HCT116 (cell line): Measurements from ENCODE around the gene GRM3. TPM values are rescaled to one million over a fixed set of nuclear protein-coding genes. Genes with fewer than 3 reads are reported as not detected.

Experiments
- ATAC-seq: fragments of 200-7000 bp; cut with Tn5 transposase; 2 replicates; pipeline ENCODE4 v1.9.1; 2020; ENCODE audit warnings: mild to moderate bottlenecking, moderate library complexity
- BruUV-seq: library from RNA; stranded (reverse); fragments of 400-500 nt; replicated peaks from 2 replicates; lab custom pipeline; 2021; lab: Mats Ljungman, UMichigan
- CTCF ChIA-PET: fragments of 300-600 bp; sonication (Branson Sonifier 250); formaldehyde crosslinking; loops from one replicate; lab custom pipeline; 2021; ENCODE audit warnings: antibody characterized with exemption; lab: Charles Lee
- POLR2A ChIA-PET: fragments of 300-600, 350-600 bp; sonication (Branson Sonifier 250); formaldehyde crosslinking; loops from one replicate; lab custom pipeline; 2021; ENCODE audit warnings: antibody characterized with exemption; lab: Charles Lee
- RAD21 ChIA-PET, 2 experiments: fragments of 300-600 bp; sonication (Branson Sonifier 250); formaldehyde crosslinking; loops; one replicate each; lab custom pipeline; 2023; ENCODE audit warnings: low total read pairs in 2 of 2; ENCODE audit not compliant: uncharacterized antibody in 2 of 2, unreplicated experiment in 2 of 2, low non-redundant PET in 1 of 2; lab: Charles Lee
- DNase-seq: peaks from one replicate; pipeline ENCODE4 v3.0.0-alpha.2; 2010; ENCODE audit warnings: low read depth, low spot score
- H2AFZ ChIP-seq: fragments of 200-600 bp; shearing (Covaris generic), sonication (generic); 2 replicates; pipeline ENCODE4 v1.6.1; 2017; ENCODE audit warnings: low read depth, mixed run types, mixed read lengths, antibody characterized with exemption, low read length; ENCODE audit not compliant: poor library complexity, severe bottlenecking
- H3K27ac ChIP-seq: 2 replicates; pipeline ENCODE4 v1.5.1; 2012; ENCODE audit warnings: low read depth, low read length
- H3K27me3 ChIP-seq: fragments of 200-600 bp; sonication (generic); 2 replicates; pipeline ENCODE4 v1.6.1; 2016; ENCODE audit warnings: mixed run types, low read length, mixed read lengths; ENCODE audit not compliant: insufficient read depth
- H3K36me3 ChIP-seq, 2 experiments: fragments of 200-500 bp in 1 of 2; fragments of 200-600 bp in 1 of 2; sonication (Bioruptor generic) in 1 of 2; sonication (generic) in 1 of 2; 2 replicates each; pipeline versions ENCODE4 v1.5.1 to v1.6.1; 2014 to 2016; ENCODE audit warnings: low read length in 2 of 2, inconsistent platforms in 1 of 2, mixed read lengths in 1 of 2, mixed run types in 1 of 2; ENCODE audit not compliant: insufficient read depth in 2 of 2, control insufficient read depth in 1 of 2
- H3K4me1 ChIP-seq, 2 experiments: fragments of 200-600 bp in 1 of 2; sonication (generic) in 1 of 2; 2 replicates each; pipeline versions ENCODE4 v1.5.1 to v1.6.1; 2012 to 2017; ENCODE audit warnings: low read length in 2 of 2, inconsistent platforms in 1 of 2, mild to moderate bottlenecking in 1 of 2, mixed read lengths in 1 of 2, mixed run types in 1 of 2, moderate library complexity in 1 of 2; ENCODE audit not compliant: insufficient read depth in 2 of 2, control insufficient read depth in 1 of 2
- H3K4me2 ChIP-seq: fragments of 200-600 bp; sonication (generic); 2 replicates; pipeline ENCODE4 v1.6.1; 2017; ENCODE audit warnings: mixed run types, low read length, mixed read lengths
- H3K4me3 ChIP-seq, 2 experiments: fragments of 200-600 bp in 1 of 2; sonication (generic) in 1 of 2; replicated peaks in 1 of 2; 2 replicates each; pipeline ENCODE4 v1.5.1; 2011 to 2016; ENCODE audit warnings: low read length in 2 of 2, control low read depth in 1 of 2, low read depth in 1 of 2, mild to moderate bottlenecking in 1 of 2, mixed read lengths in 1 of 2, mixed run types in 1 of 2
- H3K79me2 ChIP-seq: fragments of 200-600 bp; sonication (generic); 2 replicates; pipeline ENCODE4 v1.6.1; 2017; ENCODE audit warnings: mild to moderate bottlenecking, mixed run types, low read length, moderate library complexity, mixed read lengths; ENCODE audit not compliant: insufficient read depth
- H3K9ac ChIP-seq: fragments of 200-600 bp; sonication (generic); 2 replicates; pipeline ENCODE4 v1.6.1; 2016; ENCODE audit warnings: low read length, mixed read lengths
- H3K9me2 ChIP-seq: fragments of 200-600 bp; sonication (generic), shearing (Covaris generic); 2 replicates; pipeline ENCODE4 v1.6.1; 2017; ENCODE audit warnings: mixed run types, mild to moderate bottlenecking, moderate library complexity; ENCODE audit not compliant: insufficient read depth
- H3K9me3 ChIP-seq, 2 experiments: fragments of 200-500 bp in 1 of 2; fragments of 200-600 bp in 1 of 2; sonication (Bioruptor generic) in 1 of 2; sonication (generic) in 1 of 2; 2 replicates each; pipeline ENCODE4 v1.6.1; 2014 to 2017; ENCODE audit warnings: low read length in 2 of 2, mixed read lengths in 2 of 2, inconsistent platforms in 1 of 2, low read depth in 1 of 2, mild to moderate bottlenecking in 1 of 2, mixed run types in 1 of 2, moderate library complexity in 1 of 2; ENCODE audit not compliant: control insufficient read depth in 1 of 2, insufficient read depth in 1 of 2
- H4K20me1 ChIP-seq: fragments of 200-600 bp; sonication (generic), shearing (Covaris generic); 2 replicates; pipeline ENCODE4 v1.6.1; 2017; ENCODE audit warnings: mixed run types, mild to moderate bottlenecking, moderate library complexity; ENCODE audit not compliant: insufficient read depth
- ATF3 ChIP-seq: IDR thresholded peaks from 2 replicates; pipeline ENCODE4 v1.6.1; 2012
- CEBPB ChIP-seq: IDR thresholded peaks from 2 replicates; pipeline ENCODE4 v1.6.1; 2012; ENCODE audit warnings: low read depth
- EGR1 ChIP-seq: IDR thresholded peaks from 2 replicates; pipeline ENCODE4 v1.6.1; 2012; ENCODE audit warnings: low read depth
- ELF1 ChIP-seq: IDR thresholded peaks from 2 replicates; pipeline ENCODE4 v1.6.1; 2012; ENCODE audit warnings: low read depth, borderline replicate concordance
- EZH2phosphoT487 ChIP-seq: fragments of 200-600 bp; IDR thresholded peaks from 2 replicates; pipeline ENCODE4 v1.6.1; 2018; ENCODE audit warnings: antibody characterized with exemption, borderline replicate concordance
- FOSL1 ChIP-seq: IDR thresholded peaks from 2 replicates; pipeline ENCODE4 v1.6.1; 2012; ENCODE audit warnings: low read depth
- JUND ChIP-seq: IDR thresholded peaks from 2 replicates; pipeline ENCODE4 v1.6.1; 2012
- RAD21 ChIP-seq: IDR thresholded peaks from 2 replicates; pipeline ENCODE4 v1.6.1; 2012; ENCODE audit warnings: low read depth, mild to moderate bottlenecking
- REST ChIP-seq: IDR thresholded peaks from 2 replicates; pipeline ENCODE4 v1.6.1; 2012; ENCODE audit warnings: low read depth
- SIN3A ChIP-seq: IDR thresholded peaks from 2 replicates; pipeline ENCODE4 v1.6.1; 2012; ENCODE audit warnings: low read depth
- SP1 ChIP-seq: IDR thresholded peaks from 2 replicates; pipeline ENCODE4 v1.6.1; 2012; ENCODE audit warnings: low read depth
- YY1 ChIP-seq: IDR thresholded peaks from 2 replicates; pipeline ENCODE4 v1.6.1; 2011; ENCODE audit warnings: low read length, low read depth, moderate library complexity, mild to moderate bottlenecking; ENCODE audit not compliant: insufficient replicate concordance; ENCODE audit errors: extremely low read depth
- ZFX ChIP-seq: fragments of 450-650 bp; IDR thresholded peaks from 2 replicates; pipeline ENCODE4 v1.6.1; 2017
- ZNF274 ChIP-seq: fragments of 200-500 bp; sonication (Bioruptor generic); IDR thresholded peaks from 2 replicates; pipeline ENCODE4 v1.6.1; 2014; ENCODE audit warnings: mild to moderate bottlenecking, low read depth, low read length, inconsistent platforms
- intact Hi-C: fragments of 100-400 bp; cut with micrococcal nuclease; formaldehyde crosslinking; loops from 2 replicates; pipeline ENCODE4 v1.10.0; 2022
- total RNA-seq: library from RNA; stranded (reverse); gene quantifications from one replicate; pipeline ENCODE4 v1.2.1, GENCODE V29; 2021; ENCODE audit not compliant: unreplicated experiment
- TF ChIP-seq, protein P1 (sequence below): IDR thresholded peaks from 2 replicates; pipeline ENCODE4 v1.6.1; 2011; ENCODE audit warnings: mild to moderate bottlenecking, low read length, moderate library complexity; ENCODE audit not compliant: insufficient replicate concordance; ENCODE audit errors: extremely low read depth
- TF ChIP-seq, protein P2 (sequence below): IDR thresholded peaks from 2 replicates; pipeline ENCODE4 v1.6.1; 2012

Gene GRM3
- total RNA-seq, 1 experiment from 2014 or later, result not detected

- TF ChIP-seq FOSL1 (no peak), EZH2phosphoT487 (no peak), ATF3 (no peak), ZFX (no peak)
- TF ChIP-seq, protein P1, sequence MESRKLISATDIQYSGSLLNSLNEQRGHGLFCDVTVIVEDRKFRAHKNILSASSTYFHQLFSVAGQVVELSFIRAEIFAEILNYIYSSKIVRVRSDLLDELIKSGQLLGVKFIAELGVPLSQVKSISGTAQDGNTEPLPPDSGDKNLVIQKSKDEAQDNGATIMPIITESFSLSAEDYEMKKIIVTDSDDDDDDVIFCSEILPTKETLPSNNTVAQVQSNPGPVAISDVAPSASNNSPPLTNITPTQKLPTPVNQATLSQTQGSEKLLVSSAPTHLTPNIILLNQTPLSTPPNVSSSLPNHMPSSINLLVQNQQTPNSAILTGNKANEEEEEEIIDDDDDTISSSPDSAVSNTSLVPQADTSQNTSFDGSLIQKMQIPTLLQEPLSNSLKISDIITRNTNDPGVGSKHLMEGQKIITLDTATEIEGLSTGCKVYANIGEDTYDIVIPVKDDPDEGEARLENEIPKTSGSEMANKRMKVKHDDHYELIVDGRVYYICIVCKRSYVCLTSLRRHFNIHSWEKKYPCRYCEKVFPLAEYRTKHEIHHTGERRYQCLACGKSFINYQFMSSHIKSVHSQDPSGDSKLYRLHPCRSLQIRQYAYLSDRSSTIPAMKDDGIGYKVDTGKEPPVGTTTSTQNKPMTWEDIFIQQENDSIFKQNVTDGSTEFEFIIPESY, result no peak
- RAD21 ChIA-PET, result no interaction called here
- no peak overlapping the region for H3K4me3 ChIP-seq
Measured at GRCh38 chr7:86848226-86848625, 204.5 kb downstream of the GRM3 start.

DNA sequence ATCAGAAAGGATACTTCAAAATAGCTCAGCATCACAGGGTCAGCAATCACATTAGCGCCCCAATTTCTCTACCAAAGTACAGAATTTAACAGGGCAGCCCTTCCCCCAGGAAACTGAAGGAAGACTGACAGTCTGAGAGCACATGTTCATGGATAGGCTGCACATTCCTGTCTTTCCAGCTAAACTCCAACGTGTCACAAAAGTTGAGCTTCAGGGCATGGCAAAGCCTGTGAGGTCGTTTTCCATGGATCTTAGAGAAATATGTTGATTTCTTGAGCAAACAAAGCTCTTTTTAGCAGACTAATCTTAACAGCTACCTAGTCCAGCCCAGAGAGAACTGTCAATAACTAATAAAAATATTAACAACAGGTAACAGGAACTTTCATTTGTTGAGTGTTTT, 207.9 kb downstream of the GRM3 start:
- no peaks in the 10 kb centered on the region for H3K36me3 ChIP-seq
- ChIA-PET RAD21 (no interaction called here), POLR2A (no interaction called here), CTCF (no interaction called here)
- H3K27ac ChIP-seq, result no peak overlapping the region
- H4K20me1 ChIP-seq, result no peaks in the 10 kb centered on the region
- no peak overlapping the region for H3K4me3 ChIP-seq
- H3K9me3 ChIP-seq, result no peaks in the 10 kb centered on the region
- H3K4me2 ChIP-seq, result no peak overlapping the region
- H3K27me3 ChIP-seq, result no peaks in the 10 kb centered on the region
- BruUV-seq, result no TSS peak
- TF ChIP-seq CEBPB (no peak), SP1 (no peak), ELF1 (no peak), ATF3 (no peak), ZNF274 (no peak), ZFX (no peak), RAD21 (no peak), REST (no peak), EGR1 (no peak), JUND (no peak), SIN3A (no peak), YY1 (no peak)
- TF ChIP-seq, protein P2, sequence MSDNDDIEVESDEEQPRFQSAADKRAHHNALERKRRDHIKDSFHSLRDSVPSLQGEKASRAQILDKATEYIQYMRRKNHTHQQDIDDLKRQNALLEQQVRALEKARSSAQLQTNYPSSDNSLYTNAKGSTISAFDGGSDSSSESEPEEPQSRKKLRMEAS, result no peak
- no peak overlapping the region for H3K9ac ChIP-seq
- no peaks in the 10 kb centered on the region for H3K79me2 ChIP-seq
- DNase-seq (no peak), ATAC-seq (no peak)
- intact Hi-C loops, result no loop called here
- peaks cover 0 to 6% of the 10 kb centered on the region in 2 experiments; a peak in 2 of 4 replicates for H3K4me1 ChIP-seq
- no peak overlapping the region for H2AFZ ChIP-seq
- no peaks in the 10 kb centered on the region for H3K9me2 ChIP-seq

More at GRCh38 chr7:86848226-86848625, 204.5 kb downstream of the GRM3 start:
- H3K4me1 ChIP-seq, result peaks cover 0 to 6% of the 10 kb centered on the region in 2 experiments; a peak in 1 of 4 replicates
- no peaks in the 10 kb centered on the region for H3K27me3 ChIP-seq
- H4K20me1 ChIP-seq, result no peaks in the 10 kb centered on the region
- H3K9me3 ChIP-seq, result no peaks in the 10 kb centered on the region
- no TSS peak for BruUV-seq
- H2AFZ ChIP-seq, result no peak overlapping the region
- H3K9me2 ChIP-seq, result no peaks in the 10 kb centered on the region
- H3K79me2 ChIP-seq, result no peaks in the 10 kb centered on the region
- ChIA-PET CTCF (no interaction called here), POLR2A (no interaction called here)
- no peak overlapping the region for H3K4me2 ChIP-seq
- intact Hi-C loops, result no loop called here
- no peaks in the 10 kb centered on the region for H3K36me3 ChIP-seq
- DNase-seq (no peak), ATAC-seq (no peak)
- no peak overlapping the region for H3K27ac ChIP-seq
- no peak overlapping the region for H3K9ac ChIP-seq
